GM04503 (cell line): ENCODE results near the gene CFAP20DC.
"Not testable (repeated sequence)": the region's sequence is repeated elsewhere in the genome, so short reads cannot be mapped to it uniquely, and the experiment has no call there.

Experiments used
- DNase-seq: peaks from one replicate; pipeline ENCODE4 v3.0.0-alpha.2; 2012; ENCODE audit warnings: low read depth

CFAP20DC gene

DNA sequence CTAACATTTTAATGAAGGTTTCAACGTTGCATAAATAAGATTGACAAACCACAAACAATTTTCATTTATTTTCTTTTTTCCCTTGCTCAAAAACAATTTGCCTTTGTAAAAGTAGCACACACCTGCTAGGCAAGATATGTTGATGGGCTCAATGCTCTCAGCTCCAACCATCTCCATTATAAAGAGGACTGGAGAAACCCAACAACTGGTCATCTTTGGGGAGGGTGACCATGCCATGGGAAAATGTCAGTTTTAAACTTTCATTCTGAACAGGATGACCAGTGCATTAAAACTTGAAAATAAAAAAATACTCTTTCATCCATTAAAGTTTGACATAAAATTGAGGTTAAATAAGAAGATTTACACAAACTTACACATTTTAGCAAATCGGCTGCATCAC lies 183.7 kb downstream of the CFAP20DC start:
- no peak for DNase-seq

DNA sequence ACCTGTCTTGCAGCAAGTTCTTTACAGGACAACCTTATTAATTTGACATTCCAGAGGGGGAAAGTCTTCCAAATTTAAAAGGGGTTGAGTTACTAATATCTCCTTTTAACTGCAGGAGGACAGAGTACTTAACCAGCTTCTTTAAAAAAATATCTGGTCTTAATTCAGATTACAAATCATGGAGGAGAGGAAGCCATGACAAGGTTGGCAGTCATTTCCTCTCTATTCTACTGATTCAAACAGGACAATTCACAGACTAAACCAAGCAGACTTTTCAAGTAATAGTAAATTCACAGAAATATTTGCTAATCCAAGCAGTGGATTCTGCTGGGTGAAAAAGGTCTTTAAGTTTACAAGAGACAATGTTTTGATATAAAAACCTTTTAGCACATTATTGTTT lies 185.3 kb downstream of the CFAP20DC start:
- no peak for DNase-seq

DNA sequence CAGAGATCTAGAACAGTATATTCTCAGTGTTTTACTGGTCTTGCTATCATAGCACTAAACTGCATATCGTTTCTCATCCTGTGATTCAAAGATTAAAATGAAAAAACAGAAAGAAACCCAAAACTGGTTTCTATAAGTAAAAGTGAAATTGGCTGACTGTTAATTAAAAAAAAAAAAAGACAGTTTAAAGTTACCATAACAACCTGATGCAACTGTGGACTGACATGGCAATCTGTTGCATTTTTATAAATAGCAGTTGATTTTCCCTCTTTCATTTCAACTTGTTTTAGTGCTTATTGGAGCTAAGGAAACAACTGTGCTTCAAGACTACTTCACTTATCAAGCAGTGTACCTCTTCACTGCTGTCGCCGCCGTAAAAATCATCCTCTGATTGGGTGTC lies 186.6 kb downstream of the CFAP20DC start:
- no peak for DNase-seq

DNA sequence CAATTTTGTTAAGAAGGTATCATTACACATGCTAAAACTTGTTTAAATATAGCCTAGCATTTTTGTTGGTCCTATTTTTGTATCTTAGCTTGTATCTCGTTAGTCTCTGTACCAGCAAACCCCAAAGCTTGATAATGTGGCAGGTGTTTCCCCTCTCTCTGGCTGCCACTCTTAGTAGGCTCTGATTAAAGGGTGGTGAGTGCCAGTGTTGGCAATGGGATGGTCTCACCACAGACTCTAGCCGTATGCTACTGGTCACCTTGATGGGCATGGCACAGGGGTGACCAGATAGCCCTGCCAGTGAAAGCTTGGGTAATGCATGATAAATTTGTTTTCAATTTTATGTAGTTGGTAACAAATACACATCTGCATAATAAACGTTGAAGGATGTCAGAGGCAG lies 188.3 kb downstream of the CFAP20DC start:
- DNase-seq = no peak

DNA sequence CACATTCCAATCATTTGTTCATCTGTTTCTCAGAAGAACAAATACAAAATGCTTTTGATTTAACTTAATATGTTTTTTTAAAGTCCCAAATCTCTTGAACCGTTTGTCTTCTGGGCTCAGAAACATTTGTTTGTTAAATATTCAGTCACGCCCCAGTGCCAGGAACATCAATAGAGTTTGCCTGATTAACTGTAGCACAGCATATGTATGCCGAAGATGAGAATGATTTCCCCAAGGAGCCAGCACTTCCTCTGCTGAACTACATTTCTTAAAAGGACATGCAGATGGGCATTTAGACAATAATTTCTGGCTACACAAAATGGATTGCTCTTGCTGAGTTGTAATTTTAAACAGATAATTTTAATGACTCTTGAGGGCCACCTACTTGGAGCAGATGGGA lies 191.7 kb downstream of the CFAP20DC start:
- DNase-seq = no peak

DNA sequence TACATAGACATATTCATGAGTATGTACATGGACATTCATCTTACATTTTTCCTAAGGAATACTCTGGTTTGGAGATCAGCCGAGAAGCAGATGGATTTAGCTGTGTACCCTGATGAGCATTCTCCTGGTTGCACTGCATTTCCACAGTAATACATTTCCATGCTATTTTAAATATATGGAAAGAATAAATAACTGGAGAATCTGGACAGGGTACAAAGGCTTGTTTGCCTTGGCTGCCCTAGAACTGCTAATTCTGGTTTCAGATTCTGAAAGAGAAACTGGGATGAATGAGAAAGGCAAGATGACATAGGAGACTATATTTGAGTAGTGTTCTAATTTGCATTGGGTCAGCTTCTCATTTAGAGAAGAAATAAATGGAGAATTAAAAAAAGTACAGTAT lies 192.4 kb downstream of the CFAP20DC start:
- no peak for DNase-seq

DNA sequence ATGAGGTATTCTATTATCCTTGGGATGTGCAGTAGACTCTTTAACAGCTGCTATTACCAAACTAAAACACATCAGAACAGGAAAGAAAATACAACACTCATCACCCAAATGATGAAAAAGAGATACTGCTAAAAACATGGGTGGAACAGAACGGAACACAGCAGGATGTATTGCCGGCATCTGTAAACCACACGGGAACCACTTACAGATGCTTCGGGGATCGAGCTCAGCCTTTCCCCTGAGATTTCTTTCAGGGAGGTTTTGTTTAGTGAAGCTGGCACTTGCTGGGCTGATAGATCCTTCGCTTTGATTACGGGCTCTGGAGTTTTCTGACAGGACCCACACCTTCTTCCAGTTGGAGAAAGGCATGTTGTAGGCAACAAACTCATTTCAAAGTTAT lies 201.0 kb downstream of the CFAP20DC start:
- no peak for DNase-seq

DNA sequence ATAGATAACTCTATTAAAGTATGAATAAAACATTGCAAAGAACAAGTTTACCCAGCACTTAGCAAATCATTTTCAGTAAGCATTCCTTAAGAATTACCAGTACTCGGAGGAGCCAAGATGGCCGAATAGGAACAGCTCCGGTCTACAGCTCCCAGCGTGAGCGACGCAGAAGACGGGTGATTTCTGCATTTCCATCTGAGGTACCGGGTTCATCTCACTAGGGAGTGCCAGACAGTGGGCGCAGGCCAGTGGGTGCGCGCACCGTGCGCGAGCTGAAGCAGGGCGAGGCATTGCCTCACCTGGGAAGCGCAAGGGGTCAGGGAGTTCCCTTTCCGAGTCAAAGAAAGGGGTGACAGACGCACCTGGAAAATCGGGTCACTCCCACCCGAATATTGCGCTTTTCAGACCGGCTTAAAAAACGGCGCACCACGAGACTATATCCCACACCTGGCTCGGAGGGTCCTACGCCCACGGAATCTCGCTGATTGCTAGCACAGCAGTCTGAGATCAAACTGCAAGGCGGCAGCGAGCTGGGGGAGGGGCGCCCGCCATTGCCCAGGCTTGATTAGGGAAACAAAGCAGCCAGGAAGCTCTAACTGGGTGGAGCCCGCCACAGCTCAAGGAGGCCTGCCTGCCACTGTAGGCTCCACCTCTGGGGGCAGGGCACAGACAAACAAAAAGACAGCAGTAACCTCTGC lies 207.6 kb downstream of the CFAP20DC start:
- DNase-seq = not testable (repeated sequence)

DNA sequence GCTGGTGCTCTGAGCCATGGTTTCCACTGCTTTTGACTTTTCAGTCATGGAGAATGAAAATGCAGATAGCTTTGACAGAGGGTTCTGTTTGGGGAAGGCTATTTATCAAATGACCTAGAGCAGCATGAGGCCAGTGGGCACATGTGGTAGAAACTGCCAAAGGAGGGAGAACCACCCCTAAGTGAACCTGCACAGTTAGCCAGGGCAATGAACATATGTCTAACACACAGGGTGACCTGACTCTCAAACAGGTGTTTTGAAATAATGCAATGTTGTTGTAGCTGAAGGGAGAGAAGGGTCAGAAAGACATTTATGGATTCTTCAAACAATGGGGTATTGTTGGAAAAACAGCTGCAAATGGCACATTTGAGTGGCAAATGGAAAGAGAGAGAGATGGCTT lies 208.9 kb downstream of the CFAP20DC start:
- DNase-seq = no peak

DNA sequence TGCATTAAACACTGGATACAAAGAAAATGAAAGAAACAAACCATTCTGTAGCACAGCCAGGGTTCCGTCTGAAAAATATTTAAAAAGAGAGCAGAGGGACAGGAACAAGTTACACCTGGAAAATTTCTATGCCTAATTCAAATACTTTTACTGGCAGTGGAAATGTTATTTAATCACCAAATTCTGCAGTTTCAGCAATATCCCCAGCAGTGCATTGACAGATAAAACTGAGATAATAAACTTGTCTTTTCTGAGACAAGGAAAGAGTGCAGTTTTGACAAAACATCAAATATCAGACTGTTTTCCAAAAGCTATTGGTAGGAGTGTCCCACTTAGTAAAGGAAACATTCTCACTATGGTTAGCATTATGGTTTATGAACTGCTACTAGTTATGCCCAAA lies 209.9 kb downstream of the CFAP20DC start:
- DNase-seq = no peak

DNA sequence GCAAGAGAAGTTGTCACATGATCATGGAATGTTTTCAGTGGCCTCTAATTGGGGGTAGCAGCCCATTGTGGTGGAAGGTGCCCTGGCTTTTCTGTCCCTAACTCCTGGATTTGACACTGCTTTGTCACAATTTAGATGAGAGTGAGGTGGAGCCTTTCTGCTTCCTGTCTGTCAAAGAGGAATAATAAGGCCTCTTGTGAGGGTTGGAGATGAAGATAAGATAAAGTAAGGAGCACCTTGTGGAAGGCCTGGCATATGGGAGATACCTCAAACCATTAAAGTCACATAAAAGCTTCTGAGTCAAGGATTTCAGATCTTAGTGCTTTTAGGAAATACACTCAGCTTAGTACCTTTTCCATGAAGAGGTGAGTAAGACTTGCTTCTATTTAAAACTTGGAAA lies 210.6 kb downstream of the CFAP20DC start:
- DNase-seq = no peak

DNA sequence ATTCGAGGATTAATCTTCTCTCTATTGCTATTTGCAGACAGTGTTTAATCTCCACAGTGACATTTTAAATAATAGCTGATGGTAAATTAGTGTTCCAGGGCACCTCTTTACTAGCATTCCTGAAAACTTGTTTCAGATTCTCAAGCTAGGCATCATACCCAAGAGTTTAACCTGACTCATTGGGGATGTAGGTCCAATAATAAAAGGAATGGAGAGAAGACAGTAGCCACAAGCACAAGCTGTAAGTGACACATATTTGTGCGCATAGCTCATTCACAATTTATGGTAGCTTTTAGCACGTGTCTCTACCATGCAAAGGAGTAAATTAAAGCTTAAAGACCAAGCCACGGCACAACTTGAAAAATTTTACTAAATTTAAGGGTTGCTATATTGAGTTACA lies 212.0 kb downstream of the CFAP20DC start:
- peak; percentile 42 for DNase-seq

DNA sequence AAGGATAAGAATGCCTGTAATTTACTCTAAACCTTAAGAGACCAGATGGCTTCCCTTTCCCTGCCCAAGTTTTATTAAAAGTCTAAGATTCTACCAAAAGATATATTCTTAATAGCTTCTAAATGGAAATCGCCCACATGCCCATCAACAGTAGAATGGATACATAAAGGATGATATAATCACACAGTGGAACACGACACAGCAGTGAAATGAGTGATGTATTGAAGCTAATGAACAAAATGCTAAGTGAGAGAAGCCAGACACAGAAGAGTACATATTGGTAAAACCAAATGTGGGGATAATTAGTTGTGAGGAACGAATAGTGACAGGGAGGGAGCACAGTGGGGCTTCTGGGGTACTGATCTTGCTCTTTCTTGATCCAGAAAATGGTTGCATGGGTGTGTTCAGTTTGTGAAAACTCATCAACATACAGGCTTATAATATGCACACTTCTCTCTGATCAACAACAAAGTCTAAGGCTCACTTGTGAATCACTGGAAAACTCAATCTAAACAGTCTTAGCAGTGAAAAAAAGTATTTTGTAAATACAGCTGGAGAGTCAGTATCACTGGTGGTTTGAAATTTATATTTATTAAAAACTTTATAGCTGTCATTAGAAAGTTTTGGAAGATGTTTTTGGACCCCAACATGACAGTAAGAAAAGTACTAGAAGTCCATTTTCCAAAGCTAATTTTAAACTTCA lies 212.5 kb downstream of the CFAP20DC start:
- no peak for DNase-seq

DNA sequence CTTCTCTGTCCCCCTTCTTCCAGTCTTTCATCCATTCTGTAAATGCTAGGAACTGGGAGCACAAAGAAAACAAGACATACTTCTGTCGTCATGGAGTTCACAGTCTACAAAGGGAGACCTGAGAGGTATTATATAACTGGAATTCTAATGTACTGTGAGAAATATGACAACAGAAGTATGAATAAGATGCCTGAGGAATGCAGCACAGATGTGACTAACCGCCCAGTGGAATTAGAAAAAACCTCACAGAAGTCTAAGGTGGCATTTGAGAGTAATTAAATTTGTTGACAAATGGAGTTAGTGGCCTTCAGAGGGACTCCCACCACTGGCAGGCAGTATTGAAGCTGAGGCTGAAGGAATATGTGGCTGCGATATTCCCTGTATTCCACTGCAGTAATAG lies 214.7 kb downstream of the CFAP20DC start:
- peak; percentile 69 for DNase-seq

DNA sequence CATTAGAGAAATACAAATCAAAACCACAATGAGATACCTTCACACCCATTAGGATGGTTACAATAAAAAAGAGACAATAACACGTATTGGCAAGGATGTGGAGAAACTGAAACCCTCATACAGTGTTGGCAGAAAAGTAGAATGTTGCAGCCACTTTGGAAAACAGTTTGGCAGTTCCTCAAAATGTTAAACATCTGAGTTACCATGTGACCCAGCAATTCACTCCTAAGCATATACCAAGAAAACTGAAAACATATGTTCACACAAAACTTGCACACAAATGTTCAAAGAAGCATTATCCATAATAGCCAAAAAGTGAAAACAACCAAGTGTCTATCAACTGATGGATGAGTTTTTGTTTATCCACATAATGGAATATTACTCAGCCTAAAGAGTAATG lies 216.3 kb downstream of the CFAP20DC start:
- DNase-seq = no peak

DNA sequence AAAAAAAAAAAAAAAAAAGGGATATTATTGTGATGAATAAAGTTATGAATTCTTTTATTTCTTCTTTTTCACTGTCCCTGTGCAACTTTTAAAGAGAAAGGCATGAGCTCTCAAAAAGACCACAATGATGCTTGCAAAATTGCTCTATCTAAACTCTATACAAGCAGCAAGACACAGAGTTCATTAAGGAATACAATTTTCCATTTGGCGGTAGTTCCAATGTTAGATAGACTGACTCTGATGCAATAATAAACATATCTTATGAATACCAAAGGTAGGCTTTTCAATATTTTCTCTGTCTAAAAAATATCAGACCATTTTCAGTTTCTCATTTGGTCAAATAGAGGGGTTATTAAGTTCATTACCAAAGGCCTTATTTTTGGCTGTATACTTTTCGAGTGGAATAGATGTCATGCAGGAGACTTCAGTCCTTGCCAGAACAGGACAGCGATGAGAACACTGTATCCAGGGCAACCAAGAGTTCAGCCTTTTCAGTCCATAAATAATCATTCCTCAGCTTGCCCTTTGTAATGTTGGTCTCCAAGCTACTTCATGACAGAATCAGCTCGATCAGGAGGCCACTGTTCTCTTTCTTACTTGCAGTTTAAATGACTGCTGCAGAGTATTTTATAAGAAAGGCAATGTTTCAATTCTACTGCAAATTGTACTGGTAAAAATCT lies 220.4 kb downstream of the CFAP20DC start:
- no peak for DNase-seq

DNA sequence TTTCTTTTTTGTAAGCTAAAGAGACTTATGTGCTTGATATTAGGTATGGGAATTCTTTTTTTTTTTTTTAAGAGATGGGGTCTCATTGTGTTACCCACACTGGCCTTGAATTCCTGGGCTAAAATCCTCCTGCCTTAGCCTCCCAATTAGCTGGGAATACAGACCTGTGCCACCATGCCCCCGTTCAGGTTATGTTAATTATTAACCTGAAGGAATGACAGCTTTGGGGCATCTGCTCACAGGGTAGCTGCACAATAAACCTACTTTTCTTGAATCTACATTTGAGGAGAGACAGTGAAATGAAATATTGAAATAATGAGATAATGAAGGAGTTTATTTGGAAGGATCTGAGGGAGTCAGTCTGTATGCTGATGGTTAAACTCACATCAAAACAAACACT lies 225.0 kb downstream of the CFAP20DC start:
- DNase-seq = no peak

DNA sequence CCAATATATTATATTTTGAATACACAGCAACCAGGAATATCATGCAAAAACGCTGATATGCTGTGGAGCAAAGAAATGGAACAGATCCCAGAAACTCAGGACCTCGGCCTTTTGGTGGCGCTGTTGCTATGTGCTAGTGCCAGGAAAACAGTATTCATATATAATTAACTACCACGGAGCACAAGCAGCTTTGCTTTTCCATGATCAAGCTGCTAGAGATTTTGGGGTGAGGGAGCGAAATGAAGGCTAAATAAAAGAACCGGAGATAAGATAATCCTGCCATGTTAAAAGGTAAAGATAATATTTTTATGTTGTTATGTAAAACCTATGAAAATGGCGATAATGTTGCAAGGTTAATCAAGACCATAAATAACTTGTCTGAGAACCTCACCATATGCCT lies 225.5 kb downstream of the CFAP20DC start:
- no peak for DNase-seq

DNA sequence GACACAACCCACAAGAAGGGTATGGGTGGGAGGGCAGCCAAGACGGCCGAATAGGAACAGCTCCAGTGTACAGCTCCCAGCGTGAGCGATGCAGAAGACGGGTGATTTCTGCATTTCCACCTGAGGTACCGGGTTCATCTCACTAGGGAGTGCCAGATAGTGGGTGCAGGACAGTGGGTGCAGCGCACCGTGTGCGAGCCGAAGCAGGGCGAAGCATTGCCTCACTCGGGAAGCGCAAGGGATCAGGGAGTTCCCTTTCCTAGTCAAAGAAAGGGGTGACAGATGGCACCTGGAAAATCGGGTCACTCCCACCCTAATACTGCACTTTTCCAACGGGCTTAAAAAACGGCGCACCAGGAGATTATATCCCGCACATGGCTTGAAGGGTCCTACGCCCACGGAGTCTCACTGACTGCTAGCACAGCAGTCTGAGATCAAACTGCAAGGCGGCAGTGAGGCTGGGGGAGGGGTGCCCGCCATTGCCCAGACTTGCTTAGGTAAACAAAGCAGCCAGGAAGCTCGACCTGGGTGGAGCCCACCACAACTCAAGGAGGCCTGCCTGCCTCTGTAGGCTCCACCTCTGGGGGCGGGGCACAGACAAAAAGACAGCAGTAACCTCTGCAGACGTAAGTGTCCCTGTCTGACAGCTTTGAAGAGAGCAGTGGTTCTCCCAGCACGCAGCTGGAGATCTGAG lies 243.1 kb downstream of the CFAP20DC start:
- not testable (repeated sequence) for DNase-seq

DNA sequence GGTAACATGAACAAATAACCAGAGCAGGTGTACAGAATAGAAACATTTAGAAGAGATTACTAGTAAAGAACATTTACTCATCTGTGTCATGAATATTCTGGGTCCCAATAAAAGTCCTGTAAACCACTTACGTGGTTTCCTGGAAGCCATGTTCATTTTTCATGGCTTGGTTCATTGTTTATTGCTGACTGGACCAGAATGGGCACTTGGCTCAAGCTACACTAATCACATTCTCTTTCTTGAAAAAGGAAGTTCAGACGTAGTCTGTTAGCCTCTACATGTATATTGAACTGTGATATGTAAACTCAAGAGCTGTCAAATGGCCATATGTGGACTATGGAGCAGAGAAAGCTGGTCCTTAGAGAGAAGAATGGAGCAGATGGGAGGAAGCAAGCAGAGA lies 244.9 kb downstream of the CFAP20DC start:
- DNase-seq = no peak

DNA sequence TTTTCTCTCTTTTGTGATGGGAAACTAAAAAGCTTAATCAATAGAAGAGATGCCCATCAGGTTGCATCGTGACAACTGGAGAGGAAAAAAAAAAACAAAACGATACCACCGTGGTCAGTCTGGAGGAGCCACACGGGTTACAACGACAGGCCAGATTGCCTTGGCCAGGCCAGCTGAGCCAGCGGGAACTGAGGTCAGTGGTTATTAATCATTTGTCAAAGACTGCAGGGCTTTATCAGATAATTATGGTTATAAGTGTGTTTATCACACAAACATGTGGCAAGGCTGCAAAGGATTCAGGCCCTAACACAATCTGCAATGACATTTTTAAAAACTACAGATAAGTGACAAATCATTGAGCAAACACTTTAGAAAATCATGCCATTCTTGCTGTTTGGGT lies 248.3 kb downstream of the CFAP20DC start:
- no peak for DNase-seq

DNA sequence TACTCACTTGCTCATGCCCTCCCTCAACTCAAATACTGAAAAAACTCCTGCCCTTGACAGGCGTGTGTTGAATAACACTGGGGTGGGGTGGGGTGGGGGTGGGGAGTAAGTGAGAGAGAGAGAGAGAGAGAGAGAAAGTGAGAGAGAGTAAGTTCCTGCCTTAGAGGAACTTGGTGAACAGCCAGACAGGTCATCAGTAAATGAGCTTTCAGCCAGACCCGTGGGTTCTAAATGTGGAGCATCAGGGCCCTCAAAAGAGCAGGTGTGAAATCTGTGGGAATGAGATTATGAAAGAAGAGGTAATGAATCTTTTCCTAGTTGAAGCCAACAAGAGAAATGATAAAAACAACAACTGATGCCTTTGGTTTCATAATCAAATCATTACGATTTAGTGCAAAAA lies 248.9 kb downstream of the CFAP20DC start:
- no peak for DNase-seq

DNA sequence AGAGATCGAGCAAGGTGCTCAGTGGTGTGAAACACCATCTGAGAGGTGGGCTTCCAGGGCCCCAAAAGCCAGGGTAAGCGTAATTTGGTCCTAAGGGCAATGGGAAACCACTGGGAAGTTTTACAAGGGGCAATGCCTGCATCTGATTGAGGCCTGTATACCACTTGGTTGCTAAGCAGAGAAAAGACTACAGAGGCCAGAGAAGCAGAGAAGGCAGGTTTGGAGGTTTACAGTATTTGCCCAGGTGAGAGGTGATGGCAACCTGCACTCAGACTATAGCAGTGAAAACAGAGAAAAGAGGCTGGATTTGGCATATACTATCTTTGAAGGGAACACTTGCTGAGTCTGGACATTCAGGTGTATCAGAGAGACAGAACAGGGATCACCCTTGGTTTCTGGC lies 249.8 kb downstream of the CFAP20DC start:
- no peak for DNase-seq
